Upper lobe of left lung (tissue), 4 donors: Measurements from ENCODE around the gene HSP90AB1.

Experiments
- CTCF ChIP-seq, 6 experiments: fragments of 450-650 bp in 4 of 6; fragments of 200-600 bp in 2 of 6; sonication (generic) in 2 of 6; IDR thresholded peaks; one replicate each; pipeline ENCODE4 v1.5.1; 2016 to 2019; ENCODE audit warnings: antibody characterized with exemption in 6 of 6
- EP300 ChIP-seq, 4 donors: sonication (generic); formaldehyde crosslinking; IDR thresholded peaks; one replicate each; pipeline ENCODE4 v1.5.1; 2017; ENCODE audit warnings: antibody characterized with exemption in 4 of 4, control low read depth in 2 of 4
- POLR2A ChIP-seq, 4 donors: fragments of 450-650 bp; IDR thresholded peaks; one replicate each; pipeline ENCODE4 v1.5.1; 2016 to 2017; ENCODE audit warnings: antibody characterized with exemption in 4 of 4, mild to moderate bottlenecking in 2 of 4
- POLR2AphosphoS5 ChIP-seq, 2 donors: sonication (generic); formaldehyde crosslinking; IDR thresholded peaks; one replicate each; pipeline ENCODE4 v1.5.1; 2017; ENCODE audit warnings: antibody characterized with exemption in 2 of 2

GRCh38 chr6:44266347-44266746, 19.4 kb downstream of the HSP90AB1 start:
- TF ChIP-seq CTCF (IDR thresholded peaks at IDR 0.05) (no peak), POLR2A (IDR thresholded peaks at IDR 0.05) (no peak), POLR2AphosphoS5 (IDR thresholded peaks at IDR 0.05) (no peak), EP300 (IDR thresholded peaks at IDR 0.05) (no peak)
